ENCODE data around the gene CHAD. TPM values are rescaled to one million over a fixed set of nuclear protein-coding genes. Genes with fewer than 3 reads are reported as not detected.

The CHAD gene
- total RNA-seq, 2 donors from 2014 or later = not detected

GRCh38 chr17:50492214-50492613 lies 23.5 kb upstream of the CHAD start:
- no peaks in the 10 kb centered on the region for H3K4me1 ChIP-seq (ENCODE audit: control insufficient read depth in 1 of 2, low read depth in 2 of 2)
- no peak overlapping the region for H3K4me3 ChIP-seq
- H3K27me3 ChIP-seq (replicated peaks; ENCODE audit: insufficient read depth) = no peaks in the 10 kb centered on the region
- DNase-seq (ENCODE audit: low spot score) (no peak), ATAC-seq (ENCODE audit: insufficient number of reproducible peaks, low FRiP score, low read depth) (no peak)
- H3K9me3 ChIP-seq = no peaks in the 10 kb centered on the region
- H3K27ac ChIP-seq = no peak overlapping the region
- peaks cover 2% of the 10 kb centered on the region for H3K36me3 ChIP-seq
- no peak for TF ChIP-seq CTCF (IDR thresholded peaks at IDR 0.05)

- H3K4me3 ChIP-seq = no peak overlapping the region
- no peaks in the 10 kb centered on the region for H3K27me3 ChIP-seq (replicated peaks; ENCODE audit: insufficient read depth)
- no peak for DNase-seq (ENCODE audit: low spot score)
- ATAC-seq (ENCODE audit: insufficient number of reproducible peaks, low FRiP score, low read depth) = no peak
- peaks cover 2% of the 10 kb centered on the region for H3K36me3 ChIP-seq
- no peaks in the 10 kb centered on the region for H3K4me1 ChIP-seq (ENCODE audit: control insufficient read depth in 1 of 2, low read depth in 2 of 2)
- no peaks in the 10 kb centered on the region for H3K9me3 ChIP-seq
- H3K27ac ChIP-seq = no peak overlapping the region
- TF ChIP-seq CTCF (IDR thresholded peaks at IDR 0.05) = no peak
Observed at GRCh38 chr17:50491505-50491904, 22.8 kb upstream of the CHAD start.

- TF ChIP-seq CTCF (IDR thresholded peaks at IDR 0.05) = no peak
- Histone ChIP-seq H3K4me3 (no peak overlapping the region), H3K36me3 (peaks cover 18% of the 10 kb centered on the region), H3K4me1 (ENCODE audit: control insufficient read depth in 1 of 2, low read depth in 2 of 2) (no peaks in the 10 kb centered on the region), H3K27me3 (replicated peaks; ENCODE audit: insufficient read depth) (no peaks in the 10 kb centered on the region), H3K27ac (no peak overlapping the region), H3K9me3 (no peaks in the 10 kb centered on the region)
- ATAC-seq (ENCODE audit: insufficient number of reproducible peaks, low FRiP score, low read depth) = no peak
- no peak for DNase-seq (ENCODE audit: low spot score)
Observed at GRCh38 chr17:50488880-50489279, 20.2 kb upstream of the CHAD start.

GRCh38 chr17:50487213-50488096 lies 18.8 kb upstream of the CHAD start:
- no peak for DNase-seq (ENCODE audit: low spot score)
- Histone ChIP-seq H3K27me3 (replicated peaks; ENCODE audit: insufficient read depth) (no peaks in the 10 kb centered on the region), H3K4me1 (ENCODE audit: control insufficient read depth in 1 of 2, low read depth in 2 of 2) (peaks cover 0 to 9% of the 10 kb centered on the region in 2 donors), H3K36me3 (peaks cover 23% of the 10 kb centered on the region), H3K9me3 (no peaks in the 10 kb centered on the region), H3K27ac (no peak overlapping the region), H3K4me3 (no peak overlapping the region)
- no peak for TF ChIP-seq CTCF (IDR thresholded peaks at IDR 0.05)
- ATAC-seq (ENCODE audit: insufficient number of reproducible peaks, low FRiP score, low read depth) = no peak

- Histone ChIP-seq H3K27ac (no peak overlapping the region), H3K27me3 (replicated peaks; ENCODE audit: insufficient read depth) (no peaks in the 10 kb centered on the region), H3K4me1 (ENCODE audit: control insufficient read depth in 1 of 2, low read depth in 2 of 2) (peaks cover 7 to 20% of the 10 kb centered on the region in 2 donors), H3K4me3 (no peak overlapping the region), H3K9me3 (no peaks in the 10 kb centered on the region), H3K36me3 (peaks cover 23% of the 10 kb centered on the region)
- DNase-seq (ENCODE audit: low spot score) = no peak
- no peak for TF ChIP-seq CTCF (IDR thresholded peaks at IDR 0.05)
- ATAC-seq (ENCODE audit: insufficient number of reproducible peaks, low FRiP score, low read depth) = no peak
Observed at GRCh38 chr17:50484386-50485155, 15.9 kb upstream of the CHAD start.

Data from thoracic aorta (tissue), 2 donors.